Keratinocyte (primary cell): ENCODE measurements around the gene PPP1R3E.

Experiments
- CTCF ChIP-seq, 3 experiments: IDR thresholded peaks in 1 of 3; conservative IDR thresholded peaks in 1 of 3; optimal IDR thresholded peaks in 1 of 3; 2 replicates in 2 of 3; 3 replicates in 1 of 3; pipeline versions ENCODE3 to v1.5.1; 2011; ENCODE audit warnings: low read length in 3 of 3, mild to moderate bottlenecking in 3 of 3, moderate library complexity in 2 of 3, control low read depth in 1 of 3, inconsistent platforms in 1 of 3; ENCODE audit not compliant: insufficient read depth in 2 of 3; ENCODE audit errors: extremely low read depth in 1 of 3
- EZH2 ChIP-seq: IDR thresholded peaks from one replicate; pipeline ENCODE4 v1.6.1; 2012; ENCODE audit warnings: inconsistent platforms, mild to moderate bottlenecking, low read length, moderate library complexity

GRCh38 chr14:23344481-23344880, 41.8 kb upstream of the PPP1R3E start:
- peak in 1 of 3 experiments; percentile 2 for TF ChIP-seq CTCF (optimal IDR thresholded peaks at IDR 0.05 in 1 of 3, IDR thresholded peaks at IDR 0.05 in 1 of 3, conservative IDR thresholded peaks at IDR 0.05 in 1 of 3; ENCODE audit: extremely low read depth in 1 of 3, insufficient read depth in 2 of 3, low read length in 3 of 3)
- no peak for TF ChIP-seq EZH2
